Sigmoid colon (tissue), 4 donors: ENCODE measurements around the gene INO80B.

Experiments used
- CTCF ChIP-seq, 4 experiments: fragments of 450-650 bp in 3 of 4; fragments of 200-600 bp in 1 of 4; IDR thresholded peaks; one replicate each; pipeline ENCODE4 v1.5.1; 2016 to 2019; ENCODE audit warnings: antibody characterized with exemption in 4 of 4, mild to moderate bottlenecking in 3 of 4, moderate library complexity in 2 of 4
- EP300 ChIP-seq, 4 donors: sonication (generic); formaldehyde crosslinking; IDR thresholded peaks; one replicate each; pipeline ENCODE4 v1.6.1; 2017; ENCODE audit warnings: antibody characterized with exemption in 4 of 4
- POLR2AphosphoS5 ChIP-seq, 4 donors: sonication (generic); formaldehyde crosslinking; IDR thresholded peaks; one replicate each; pipeline ENCODE4 v1.6.1; 2017; ENCODE audit warnings: antibody characterized with exemption in 4 of 4

- no peak for TF ChIP-seq CTCF (IDR thresholded peaks at IDR 0.05)
- no peak for TF ChIP-seq EP300 (IDR thresholded peaks at IDR 0.05)
- peak; percentile 35 to 77 (median 65) for TF ChIP-seq POLR2AphosphoS5 (IDR thresholded peaks at IDR 0.05)
These were observed 33.5 kb upstream of the INO80B start, which contains the start of the genes C2orf81 and WDR54 for GRCh38 chr2:74421221-74421870.
